Mucosa of rectum (tissue), 2 donors: ENCODE results near the gene PACS1.

Experiments used
- H3K27ac ChIP-seq, 2 donors: one replicate each; pipeline ENCODE4 v1.7.0; 2013; ENCODE audit warnings: inconsistent platforms in 2 of 2, low read depth in 2 of 2, low read length in 2 of 2
- H3K27me3 ChIP-seq, 2 donors: one replicate each; pipeline ENCODE4 v1.7.0; 2013; ENCODE audit warnings: low read length in 2 of 2; ENCODE audit not compliant: control insufficient read depth in 2 of 2, insufficient read depth in 2 of 2
- H3K36me3 ChIP-seq, 2 donors: one replicate each; pipeline ENCODE4 v1.7.0; 2013; ENCODE audit warnings: low read length in 2 of 2; ENCODE audit not compliant: control insufficient read depth in 2 of 2, insufficient read depth in 2 of 2
- H3K4me1 ChIP-seq, 2 donors: one replicate each; pipeline ENCODE4 v1.7.0; 2013; ENCODE audit warnings: low read length in 2 of 2, mild to moderate bottlenecking in 1 of 2; ENCODE audit not compliant: control insufficient read depth in 2 of 2, insufficient read depth in 2 of 2
- H3K4me3 ChIP-seq, 2 donors: one replicate each; pipeline ENCODE4 v1.7.0; 2013; ENCODE audit warnings: low read length in 2 of 2
- H3K9ac ChIP-seq, 2 donors: one replicate each; pipeline ENCODE4 v1.7.0; 2013; ENCODE audit warnings: low read length in 2 of 2, low read depth in 1 of 2, mild to moderate bottlenecking in 1 of 2
- H3K9me3 ChIP-seq, 2 donors: one replicate each; pipeline ENCODE4 v1.7.0; 2013; ENCODE audit warnings: low read length in 2 of 2; ENCODE audit not compliant: control insufficient read depth in 2 of 2
- donor health status: healthy.
- donor health status: Normal muscosa, but diverticular disease.

PACS1 gene

DNA sequence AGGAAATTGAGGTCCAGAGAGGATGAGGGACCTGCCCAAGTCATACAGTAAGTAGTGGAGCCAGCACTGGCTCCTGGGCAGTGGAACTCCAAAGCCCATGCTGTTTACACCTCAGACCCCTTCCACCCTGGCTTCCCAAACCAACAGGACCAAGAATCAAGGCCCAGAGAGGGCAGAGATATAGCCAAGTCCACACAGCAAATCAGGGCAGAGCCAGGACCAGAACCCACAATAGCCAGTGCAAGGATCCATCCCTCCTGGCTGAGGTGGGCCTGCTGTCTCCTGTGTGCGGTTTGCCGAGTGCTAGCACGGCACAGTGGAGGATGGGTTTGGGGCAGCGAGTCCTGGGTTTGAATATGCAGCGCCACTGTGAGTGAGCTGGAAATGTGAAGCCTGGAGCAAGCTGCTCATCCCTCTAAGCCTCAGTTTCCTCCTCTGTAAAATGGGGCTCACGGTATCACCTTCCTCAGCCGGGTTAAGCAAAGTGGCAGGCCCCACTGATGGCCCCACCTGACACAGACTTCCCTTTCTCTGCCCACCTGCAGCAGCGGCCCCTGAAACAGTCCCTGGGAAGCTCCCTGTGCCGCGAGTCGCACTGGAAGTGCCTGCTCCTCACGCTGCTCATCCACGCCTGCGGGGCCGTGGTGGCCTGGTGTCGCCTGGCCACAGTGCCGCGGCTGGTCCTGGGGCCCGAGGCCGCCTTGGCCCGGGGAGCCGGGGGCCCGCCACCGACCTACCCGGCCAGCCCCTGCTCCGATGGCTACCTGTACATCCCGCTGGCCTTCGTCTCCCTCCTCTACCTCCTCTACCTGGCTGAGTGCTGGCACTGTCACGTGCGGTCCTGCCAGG lies 223.9 kb downstream of the PACS1 start:
- Histone ChIP-seq H3K36me3 (no peaks in the 10 kb centered on the region), H3K27ac (no peak overlapping the region), H3K9me3 (no peaks in the 10 kb centered on the region), H3K4me1 (peaks cover 8 to 10% of the 10 kb centered on the region in 2 donors), H3K4me3 (no peak overlapping the region), H3K9ac (no peak overlapping the region), H3K27me3 (peaks cover 17 to 22% of the 10 kb centered on the region in 2 donors)
